PC-3 (cell line): ENCODE results near the gene TCEA3. TPM values are rescaled to one million over a fixed set of nuclear protein-coding genes. Genes with fewer than 3 reads are reported as not detected.

ENCODE experiments used
- ATAC-seq: fragments of 200-7000 bp; cut with Tn5 transposase; 2 replicates; pipeline ENCODE4 v1.9.1; 2020; ENCODE audit warnings: mild to moderate bottlenecking, moderate library complexity
- BruUV-seq: library from RNA; stranded (reverse); fragments of 400-500 nt; replicated peaks from 2 replicates; lab custom pipeline; 2021; lab: Mats Ljungman, UMichigan
- CTCF ChIA-PET: fragments of 300-600 bp; sonication (Branson Sonifier 250); formaldehyde crosslinking; loops from one replicate; lab custom pipeline; 2022; ENCODE audit warnings: antibody characterized with exemption; lab: Charles Lee
- POLR2A ChIA-PET: fragments of 300-600 bp; sonication (Branson Sonifier 250); formaldehyde crosslinking; loops from one replicate; lab custom pipeline; 2022; ENCODE audit warnings: antibody characterized with exemption; ENCODE audit not compliant: unreplicated experiment; lab: Charles Lee
- DNase-seq: peaks from one replicate; pipeline ENCODE4 v3.0.0-alpha.2; 2015
- H2AFZ ChIP-seq: fragments of 300-600 bp; sonication (generic); 2 replicates; pipeline ENCODE4 v1.6.0; 2016; ENCODE audit warnings: antibody characterized with exemption, low read length
- H3F3A ChIP-seq: fragments of 300-600 bp; sonication (generic); one replicate; pipeline ENCODE4 v1.6.0; 2017; ENCODE audit warnings: antibody characterized with exemption, low read length, control low read depth, mild to moderate bottlenecking; ENCODE audit not compliant: unreplicated experiment
- H3K27ac ChIP-seq: fragments of 300-600 bp; sonication (generic); 2 replicates; pipeline ENCODE4 v1.5.1; 2016; ENCODE audit warnings: mild to moderate bottlenecking, low read length
- H3K27me3 ChIP-seq: fragments of 300-600 bp; sonication (generic); 2 replicates; pipeline ENCODE4 v1.6.1; 2016; ENCODE audit warnings: low read length, mixed read lengths
- H3K36me3 ChIP-seq: fragments of 300-600 bp; sonication (generic); 2 replicates; pipeline ENCODE4 v1.6.1; 2016; ENCODE audit warnings: low read depth, mixed run types, low read length, mixed read lengths
- H3K4me1 ChIP-seq: fragments of 300-600 bp; sonication (generic); 2 replicates; pipeline ENCODE4 v1.5.1; 2016; ENCODE audit warnings: low read length; ENCODE audit not compliant: insufficient read depth
- H3K4me2 ChIP-seq: fragments of 300-600 bp; sonication (generic); 2 replicates; pipeline ENCODE4 v1.6.0; 2016; ENCODE audit warnings: low read length
- H3K4me3 ChIP-seq: fragments of 300-600 bp; sonication (generic); 2 replicates; pipeline ENCODE4 v1.5.1; 2016; ENCODE audit warnings: mild to moderate bottlenecking, low read length, mixed read lengths
- H3K79me2 ChIP-seq: fragments of 300-600 bp; sonication (generic); 2 replicates; pipeline ENCODE4 v1.6.1; 2017; ENCODE audit warnings: low read length, mixed read lengths
- H3K9ac ChIP-seq: fragments of 300-600 bp; sonication (generic); 2 replicates; pipeline ENCODE4 v1.6.0; 2016; ENCODE audit warnings: mild to moderate bottlenecking, low read length
- H3K9me2 ChIP-seq: fragments of 300-600 bp; sonication (generic); replicated peaks from 2 replicates; pipeline ENCODE4 v1.6.1; 2016; ENCODE audit warnings: mixed run types, low read length, mixed read lengths
- H3K9me3 ChIP-seq: fragments of 300-600 bp; sonication (generic); 2 replicates; pipeline ENCODE4 v1.6.1; 2016; ENCODE audit warnings: low read length, mixed read lengths
- H4K20me1 ChIP-seq: fragments of 300-600 bp; sonication (generic); 2 replicates; pipeline ENCODE4 v1.6.1; 2016; ENCODE audit warnings: low read length, mixed read lengths
- EZH2 ChIP-seq: fragments of 300-600 bp; sonication (generic); IDR thresholded peaks from one replicate; pipeline ENCODE4 v1.6.1; 2017; ENCODE audit warnings: antibody characterized with exemption, mild to moderate bottlenecking, low read length; ENCODE audit not compliant: unreplicated experiment
- EZH2phosphoT487 ChIP-seq: fragments of 300-600 bp; sonication (generic); IDR thresholded peaks from 2 replicates; pipeline ENCODE4 v1.6.1; 2018; ENCODE audit warnings: mild to moderate bottlenecking, antibody characterized with exemption, low read length, borderline replicate concordance
- intact Hi-C: fragments of 100-400 bp; cut with micrococcal nuclease; formaldehyde crosslinking; loops from 2 replicates; pipeline ENCODE4 v1.9.0; 2023
- total RNA-seq: library from RNA; depleted of rRNA; stranded (reverse); fragments of >200 nt; gene quantifications from 2 replicates; pipeline ENCODE4 v1.2.3, GENCODE V29; 2014
- TF ChIP-seq, protein P1 (sequence below): fragments of 300-600 bp; sonication (generic); conservative IDR thresholded peaks from 2 replicates; pipeline ENCODE4 v1.5.1; 2017; ENCODE audit warnings: antibody characterized with exemption, low read depth, mild to moderate bottlenecking, low read length

The TCEA3 gene
- total RNA-seq, 1 experiment from 2014 or later, result 23.6 TPM

DNA sequence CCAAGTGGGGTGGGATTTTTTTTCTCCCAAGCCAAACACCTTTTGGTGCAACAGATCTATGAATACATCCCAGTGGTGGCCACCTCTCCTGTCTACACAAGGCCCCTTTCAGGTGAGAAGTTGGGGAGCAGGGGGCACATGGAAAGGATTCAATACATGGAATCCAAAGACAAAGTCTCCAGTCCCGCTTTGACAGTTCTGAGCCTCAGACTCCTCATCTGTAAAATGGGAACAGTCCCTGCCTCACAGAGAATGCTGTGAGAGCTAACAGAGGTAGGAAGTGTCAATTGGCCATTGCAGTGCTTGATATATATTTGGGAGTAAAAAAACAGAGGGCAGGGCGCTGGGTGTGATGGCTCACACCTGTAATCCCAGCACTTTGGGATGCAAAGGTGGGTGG lies 28.2 kb downstream of the TCEA3 start:
- ATAC-seq (no peak), DNase-seq (no peak)
- BruUV-seq, result no TSS peak
- Histone ChIP-seq H3K27ac (no peak overlapping the region), H4K20me1 (no peaks in the 10 kb centered on the region), H3K9me2 (no peaks in the 10 kb centered on the region), H3K36me3 (no peaks in the 10 kb centered on the region), H3K4me2 (no peak overlapping the region), H3K9me3 (no peaks in the 10 kb centered on the region), H3K27me3 (no peaks in the 10 kb centered on the region), H3K79me2 (no peaks in the 10 kb centered on the region), H3F3A (no peaks in the 10 kb centered on the region), H3K9ac (no peak overlapping the region), H3K4me1 (no peaks in the 10 kb centered on the region), H2AFZ (no peak overlapping the region), H3K4me3 (no peak overlapping the region)
- ChIA-PET CTCF (no interaction called here), POLR2A (no interaction called here)
- intact Hi-C loops, result no loop called here
- TF ChIP-seq EZH2 (no peak), EZH2phosphoT487 (no peak)
- TF ChIP-seq, protein P1, sequence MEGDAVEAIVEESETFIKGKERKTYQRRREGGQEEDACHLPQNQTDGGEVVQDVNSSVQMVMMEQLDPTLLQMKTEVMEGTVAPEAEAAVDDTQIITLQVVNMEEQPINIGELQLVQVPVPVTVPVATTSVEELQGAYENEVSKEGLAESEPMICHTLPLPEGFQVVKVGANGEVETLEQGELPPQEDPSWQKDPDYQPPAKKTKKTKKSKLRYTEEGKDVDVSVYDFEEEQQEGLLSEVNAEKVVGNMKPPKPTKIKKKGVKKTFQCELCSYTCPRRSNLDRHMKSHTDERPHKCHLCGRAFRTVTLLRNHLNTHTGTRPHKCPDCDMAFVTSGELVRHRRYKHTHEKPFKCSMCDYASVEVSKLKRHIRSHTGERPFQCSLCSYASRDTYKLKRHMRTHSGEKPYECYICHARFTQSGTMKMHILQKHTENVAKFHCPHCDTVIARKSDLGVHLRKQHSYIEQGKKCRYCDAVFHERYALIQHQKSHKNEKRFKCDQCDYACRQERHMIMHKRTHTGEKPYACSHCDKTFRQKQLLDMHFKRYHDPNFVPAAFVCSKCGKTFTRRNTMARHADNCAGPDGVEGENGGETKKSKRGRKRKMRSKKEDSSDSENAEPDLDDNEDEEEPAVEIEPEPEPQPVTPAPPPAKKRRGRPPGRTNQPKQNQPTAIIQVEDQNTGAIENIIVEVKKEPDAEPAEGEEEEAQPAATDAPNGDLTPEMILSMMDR, result no peak

DNA sequence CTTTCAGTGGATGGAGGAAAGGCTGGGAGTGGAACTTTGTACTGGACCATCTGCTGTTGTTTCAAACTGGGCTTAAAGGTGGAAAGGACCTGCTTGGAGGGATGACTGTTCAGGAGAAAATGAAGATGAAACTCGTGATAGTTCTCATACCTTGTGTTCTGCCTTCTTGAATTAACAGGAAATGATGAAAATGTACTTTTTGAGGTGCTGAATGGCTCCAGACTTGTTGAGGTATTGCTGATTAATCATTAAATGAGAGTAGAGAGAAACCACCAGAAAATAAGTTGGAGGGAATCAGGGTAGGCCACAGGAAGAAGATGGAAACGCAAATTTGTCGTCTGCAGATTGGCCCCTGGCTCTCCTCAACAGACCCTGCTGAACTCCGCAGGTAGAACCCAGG lies 28.7 kb downstream of the TCEA3 start:
- Histone ChIP-seq H3K9me2 (no peaks in the 10 kb centered on the region), H3K36me3 (no peaks in the 10 kb centered on the region), H4K20me1 (no peaks in the 10 kb centered on the region), H3K9me3 (no peaks in the 10 kb centered on the region), H3K27ac (no peak overlapping the region), H3K79me2 (no peaks in the 10 kb centered on the region), H3K4me3 (no peak overlapping the region), H3K4me1 (no peaks in the 10 kb centered on the region), H3K4me2 (no peak overlapping the region), H3K27me3 (no peaks in the 10 kb centered on the region), H2AFZ (no peak overlapping the region), H3F3A (no peaks in the 10 kb centered on the region), H3K9ac (no peak overlapping the region)
- BruUV-seq, result no TSS peak
- ChIA-PET CTCF (no interaction called here), POLR2A (no interaction called here)
- no peak for ATAC-seq
- TF ChIP-seq EZH2phosphoT487, result no peak
- intact Hi-C loops, result no loop called here
- no peak for DNase-seq

GRCh38 chr1:23395154-23395724 lies 29.3 kb downstream of the TCEA3 start:
- DNase-seq (no peak), ATAC-seq (no peak)
- Histone ChIP-seq H2AFZ (no peak overlapping the region), H3F3A (no peaks in the 10 kb centered on the region), H3K27ac (no peak overlapping the region), H4K20me1 (no peaks in the 10 kb centered on the region), H3K9ac (no peak overlapping the region), H3K9me3 (no peaks in the 10 kb centered on the region), H3K4me3 (no peak overlapping the region), H3K4me1 (no peaks in the 10 kb centered on the region), H3K9me2 (no peaks in the 10 kb centered on the region), H3K4me2 (no peak overlapping the region), H3K36me3 (no peaks in the 10 kb centered on the region), H3K27me3 (no peaks in the 10 kb centered on the region), H3K79me2 (no peaks in the 10 kb centered on the region)
- CTCF ChIA-PET, result no interaction called here
- BruUV-seq, result no TSS peak
- TF ChIP-seq, protein P1, result no peak
- TF ChIP-seq EZH2 (no peak), EZH2phosphoT487 (no peak)
- POLR2A ChIA-PET, result no interaction called here
- intact Hi-C loops, result no loop called here
